OCI-LY7 (cell line): ENCODE results near the gene ADPRS. TPM values are rescaled to one million over a fixed set of nuclear protein-coding genes. Genes with fewer than 3 reads are reported as not detected.

Source experiments
- BruUV-seq: library from RNA; stranded (reverse); fragments of 400-500 nt; replicated peaks from 2 replicates; lab custom pipeline; 2021; lab: Mats Ljungman, UMichigan
- CTCF ChIA-PET: fragments of 300-600 bp; sonication (Branson Sonifier 250); formaldehyde crosslinking; loops from one replicate; lab custom pipeline; 2022; ENCODE audit warnings: antibody characterized with exemption; ENCODE audit not compliant: unreplicated experiment; lab: Charles Lee
- POLR2A ChIA-PET: fragments of 300-600 bp; sonication (Branson Sonifier 250); formaldehyde crosslinking; loops from one replicate; lab custom pipeline; 2022; ENCODE audit warnings: antibody characterized with exemption; lab: Charles Lee
- DNase-seq: peaks from one replicate; pipeline ENCODE4 v3.0.0-alpha.2; 2015; ENCODE audit warnings: low spot score
- H2AFZ ChIP-seq: fragments of 200-600 bp; sonication (generic), shearing (Covaris generic); 2 replicates; pipeline ENCODE4 v1.6.1; 2014; ENCODE audit warnings: mild to moderate bottlenecking, antibody characterized with exemption, low read length, moderate library complexity
- H3K27ac ChIP-seq: fragments of 200-600 bp; sonication (generic); 2 replicates; pipeline ENCODE4 v1.5.1; 2014; ENCODE audit warnings: mixed run types, low read depth, mild to moderate bottlenecking, moderate library complexity, low read length, inconsistent platforms; ENCODE audit not compliant: poor library complexity, severe bottlenecking
- H3K36me3 ChIP-seq: fragments of 200-600 bp; sonication (generic); 2 replicates; pipeline ENCODE4 v1.6.1; 2014; ENCODE audit warnings: mild to moderate bottlenecking, antibody characterized with exemption, low read length, moderate library complexity, mixed read lengths; ENCODE audit not compliant: insufficient read depth
- H3K4me1 ChIP-seq: fragments of 200-600 bp; sonication (generic); 2 replicates; pipeline ENCODE4 v1.5.1; 2014; ENCODE audit warnings: mild to moderate bottlenecking, low read length; ENCODE audit not compliant: insufficient read depth, poor library complexity, severe bottlenecking
- H3K4me2 ChIP-seq: fragments of 200-600 bp; sonication (generic); 2 replicates; pipeline ENCODE4 v1.6.1; 2014; ENCODE audit warnings: mild to moderate bottlenecking, low read length
- H3K4me3 ChIP-seq: fragments of 200-600 bp; sonication (generic); 2 replicates; pipeline ENCODE4 v1.5.1; 2014; ENCODE audit warnings: mild to moderate bottlenecking, low read depth, low read length; ENCODE audit not compliant: poor library complexity, severe bottlenecking
- H3K79me2 ChIP-seq: fragments of 200-600 bp; sonication (generic); 2 replicates; pipeline ENCODE4 v1.6.1; 2016; ENCODE audit warnings: low read depth, mild to moderate bottlenecking, low read length, moderate library complexity, mixed read lengths; ENCODE audit not compliant: insufficient read depth
- H3K9me2 ChIP-seq: fragments of 200-600 bp; sonication (generic); 2 replicates; pipeline ENCODE4 v1.6.1; 2016; ENCODE audit warnings: mild to moderate bottlenecking, low read length, mixed read lengths; ENCODE audit not compliant: insufficient read depth
- H3K9me3 ChIP-seq: fragments of 200-600 bp; sonication (generic); 2 replicates; pipeline ENCODE4 v1.6.1; 2014; ENCODE audit warnings: mild to moderate bottlenecking, mixed run types, low read length, mixed read lengths
- H4K20me1 ChIP-seq: fragments of 200-600 bp; sonication (generic); 2 replicates; pipeline ENCODE4 v1.6.1; 2014; ENCODE audit warnings: mild to moderate bottlenecking, antibody characterized with exemption, low read length, moderate library complexity, mixed read lengths; ENCODE audit not compliant: insufficient read depth
- EZH2phosphoT487 ChIP-seq: fragments of 200-600 bp; sonication (generic); IDR thresholded peaks from 2 replicates; pipeline ENCODE4 v1.6.1; 2018; ENCODE audit warnings: low read depth, borderline replicate concordance, mild to moderate bottlenecking, mixed run types, antibody characterized with exemption, low read length, moderate library complexity, mixed read lengths
- intact Hi-C: fragments of 100-400 bp; cut with micrococcal nuclease; formaldehyde crosslinking; loops from one replicate; pipeline ENCODE4 v1.10.0; 2022; ENCODE audit not compliant: unreplicated experiment
- total RNA-seq, 2 experiments: library from RNA; depleted of rRNA in 1 of 2; stranded (reverse); fragments of >200 nt in 1 of 2; shearing (Covaris generic) in 1 of 2; gene quantifications; 2 replicates each; pipeline ENCODE4 v1.2.3, GENCODE V29; 2014 to 2022
- TF ChIP-seq, protein P1 (sequence below): fragments of 200-600 bp; sonication (generic); conservative IDR thresholded peaks from 2 replicates; pipeline ENCODE4 v1.5.1; 2014; ENCODE audit warnings: mild to moderate bottlenecking, antibody characterized with exemption, low read length, moderate library complexity, mixed read lengths

Gene ADPRS
- total RNA-seq, 2 experiments from 2014 or later = 29.3 to 42.3 TPM

- no peak for TF ChIP-seq EZH2phosphoT487
- TF ChIP-seq, protein P1, sequence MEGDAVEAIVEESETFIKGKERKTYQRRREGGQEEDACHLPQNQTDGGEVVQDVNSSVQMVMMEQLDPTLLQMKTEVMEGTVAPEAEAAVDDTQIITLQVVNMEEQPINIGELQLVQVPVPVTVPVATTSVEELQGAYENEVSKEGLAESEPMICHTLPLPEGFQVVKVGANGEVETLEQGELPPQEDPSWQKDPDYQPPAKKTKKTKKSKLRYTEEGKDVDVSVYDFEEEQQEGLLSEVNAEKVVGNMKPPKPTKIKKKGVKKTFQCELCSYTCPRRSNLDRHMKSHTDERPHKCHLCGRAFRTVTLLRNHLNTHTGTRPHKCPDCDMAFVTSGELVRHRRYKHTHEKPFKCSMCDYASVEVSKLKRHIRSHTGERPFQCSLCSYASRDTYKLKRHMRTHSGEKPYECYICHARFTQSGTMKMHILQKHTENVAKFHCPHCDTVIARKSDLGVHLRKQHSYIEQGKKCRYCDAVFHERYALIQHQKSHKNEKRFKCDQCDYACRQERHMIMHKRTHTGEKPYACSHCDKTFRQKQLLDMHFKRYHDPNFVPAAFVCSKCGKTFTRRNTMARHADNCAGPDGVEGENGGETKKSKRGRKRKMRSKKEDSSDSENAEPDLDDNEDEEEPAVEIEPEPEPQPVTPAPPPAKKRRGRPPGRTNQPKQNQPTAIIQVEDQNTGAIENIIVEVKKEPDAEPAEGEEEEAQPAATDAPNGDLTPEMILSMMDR = no peak
- peaks cover 12% of the 10 kb centered on the region for H3K4me1 ChIP-seq
- H3K79me2 ChIP-seq = no peaks in the 10 kb centered on the region
- POLR2A ChIA-PET = no interaction called here
- no peak overlapping the region for H3K27ac ChIP-seq
- H3K36me3 ChIP-seq = no peaks in the 10 kb centered on the region
- H3K9me3 ChIP-seq = no peaks in the 10 kb centered on the region
- no peak overlapping the region for H3K4me3 ChIP-seq
- DNase-seq = no peak
- no TSS peak for BruUV-seq
- intact Hi-C loops = no loop called here
- H3K9me2 ChIP-seq = no peaks in the 10 kb centered on the region
- H4K20me1 ChIP-seq = no peaks in the 10 kb centered on the region
- no peak overlapping the region for H3K4me2 ChIP-seq
- CTCF ChIA-PET = no interaction called here
- no peak overlapping the region for H2AFZ ChIP-seq
Observed at GRCh38 chr1:36126005-36126716, 37.5 kb downstream of the ADPRS start.

GRCh38 chr1:36126797-36127500 is 38.3 kb downstream of the ADPRS start:
- H3K4me1 ChIP-seq = peaks cover 12% of the 10 kb centered on the region
- no peaks in the 10 kb centered on the region for H3K36me3 ChIP-seq
- no peak overlapping the region for H3K4me2 ChIP-seq
- no peaks in the 10 kb centered on the region for H3K9me3 ChIP-seq
- ChIA-PET POLR2A (no interaction called here), CTCF (no interaction called here)
- BruUV-seq = no TSS peak
- intact Hi-C loops = no loop called here
- DNase-seq = no peak
- no peaks in the 10 kb centered on the region for H3K9me2 ChIP-seq
- no peaks in the 10 kb centered on the region for H3K79me2 ChIP-seq
- no peaks in the 10 kb centered on the region for H4K20me1 ChIP-seq
- H3K27ac ChIP-seq = no peak overlapping the region
- TF ChIP-seq EZH2phosphoT487 = no peak
- TF ChIP-seq, protein P1 = no peak
- no peak overlapping the region for H3K4me3 ChIP-seq
- no peak overlapping the region for H2AFZ ChIP-seq
